Muscle layer of colon (tissue), 2 donors: ENCODE results near the gene HK2.
A peak's percentile ranks its signal among the peaks of the same experiment; 100 is the strongest.

ENCODE experiments used
- H3K27ac ChIP-seq: one replicate; pipeline ENCODE4 v1.7.0; 2013; ENCODE audit warnings: low read depth, mild to moderate bottlenecking, low read length, moderate library complexity
- H3K27me3 ChIP-seq, 2 donors: one replicate each; pipeline ENCODE4 v1.7.0; 2013; ENCODE audit warnings: low read length in 2 of 2, mild to moderate bottlenecking in 2 of 2; ENCODE audit not compliant: insufficient read depth in 2 of 2, control insufficient read depth in 1 of 2
- H3K36me3 ChIP-seq: one replicate; pipeline ENCODE4 v1.7.0; 2013; ENCODE audit warnings: mild to moderate bottlenecking, low read length; ENCODE audit not compliant: insufficient read depth
- H3K4me1 ChIP-seq: one replicate; pipeline ENCODE4 v1.7.0; 2013; ENCODE audit warnings: mild to moderate bottlenecking, low read length; ENCODE audit not compliant: insufficient read depth
- H3K4me3 ChIP-seq, 2 donors: one replicate each; pipeline ENCODE4 v1.7.0; 2013; ENCODE audit warnings: low read length in 2 of 2, low read depth in 1 of 2, mild to moderate bottlenecking in 1 of 2, moderate library complexity in 1 of 2
- H3K9ac ChIP-seq: one replicate; pipeline ENCODE4 v1.7.0; 2013; ENCODE audit warnings: low read length
- H3K9me3 ChIP-seq: one replicate; pipeline ENCODE4 v1.7.0; 2013; ENCODE audit warnings: mild to moderate bottlenecking, low read length
- donor health status: abdominal sarcoma.
- donor health status: Adenocarcinoma of cecum.

The HK2 gene

GRCh38 chr2:74836675-74837401, 2.9 kb downstream of the HK2 start:
- H3K4me1 ChIP-seq: no peaks in the 10 kb centered on the region
- H3K9ac ChIP-seq: no peak overlapping the region
- H3K36me3 ChIP-seq: no peaks in the 10 kb centered on the region
- no peak overlapping the region for H3K4me3 ChIP-seq
- peaks cover 9 to 22% of the 10 kb centered on the region in 2 donors for H3K27me3 ChIP-seq
- no peaks in the 10 kb centered on the region for H3K9me3 ChIP-seq
- no peak overlapping the region for H3K27ac ChIP-seq

- Histone ChIP-seq H3K4me3 (no peak overlapping the region), H3K9me3 (no peaks in the 10 kb centered on the region), H3K36me3 (no peaks in the 10 kb centered on the region), H3K27me3 (no peaks in the 10 kb centered on the region), H3K27ac (no peak overlapping the region), H3K9ac (no peak overlapping the region), H3K4me1 (peaks cover 25% of the 10 kb centered on the region)
Measured at GRCh38 chr2:74841641-74842040, 7.7 kb downstream of the HK2 start.

- Histone ChIP-seq H3K36me3 (no peaks in the 10 kb centered on the region), H3K9ac (no peak overlapping the region), H3K27me3 (no peaks in the 10 kb centered on the region), H3K9me3 (no peaks in the 10 kb centered on the region), H3K27ac (peak overlapping the region; percentile 4), H3K4me3 (no peak overlapping the region), H3K4me1 (peaks cover 25% of the 10 kb centered on the region)
Measured at GRCh38 chr2:74843433-74843832, 9.5 kb downstream of the HK2 start.

- peaks cover 25% of the 10 kb centered on the region for H3K4me1 ChIP-seq
Measured at GRCh38 chr2:74843899-74844298, 10.0 kb downstream of the HK2 start.

GRCh38 chr2:74844752-74845151, 10.8 kb downstream of the HK2 start:
- no peak overlapping the region for H3K27ac ChIP-seq
- no peak overlapping the region for H3K4me3 ChIP-seq
- no peaks in the 10 kb centered on the region for H3K27me3 ChIP-seq
- peaks cover 25% of the 10 kb centered on the region for H3K4me1 ChIP-seq
- H3K9me3 ChIP-seq: no peaks in the 10 kb centered on the region
- no peaks in the 10 kb centered on the region for H3K36me3 ChIP-seq
- H3K9ac ChIP-seq: no peak overlapping the region

More at GRCh38 chr2:74843899-74844298, 10.0 kb downstream of the HK2 start:
- H3K27me3 ChIP-seq: no peaks in the 10 kb centered on the region
- H3K36me3 ChIP-seq: no peaks in the 10 kb centered on the region
- H3K4me3 ChIP-seq: no peak overlapping the region
- no peaks in the 10 kb centered on the region for H3K9me3 ChIP-seq
- peak overlapping the region; percentile 4 for H3K27ac ChIP-seq
- no peak overlapping the region for H3K9ac ChIP-seq

GRCh38 chr2:74845217-74845751, 11.4 kb downstream of the HK2 start:
- Histone ChIP-seq H3K4me1 (peaks cover 25% of the 10 kb centered on the region), H3K36me3 (no peaks in the 10 kb centered on the region), H3K4me3 (no peak overlapping the region), H3K9me3 (no peaks in the 10 kb centered on the region), H3K9ac (no peak overlapping the region), H3K27me3 (no peaks in the 10 kb centered on the region), H3K27ac (no peak overlapping the region)

- H3K4me1 ChIP-seq: peaks cover 25% of the 10 kb centered on the region
- no peaks in the 10 kb centered on the region for H3K9me3 ChIP-seq
- no peaks in the 10 kb centered on the region for H3K27me3 ChIP-seq
- H3K4me3 ChIP-seq: no peak overlapping the region
- no peaks in the 10 kb centered on the region for H3K36me3 ChIP-seq
- no peak overlapping the region for H3K9ac ChIP-seq
- no peak overlapping the region for H3K27ac ChIP-seq
Measured at GRCh38 chr2:74845991-74846390, 12.1 kb downstream of the HK2 start.

GRCh38 chr2:74846481-74846880, 12.6 kb downstream of the HK2 start:
- H3K9me3 ChIP-seq: no peaks in the 10 kb centered on the region
- no peaks in the 10 kb centered on the region for H3K36me3 ChIP-seq
- no peak overlapping the region for H3K9ac ChIP-seq
- no peak overlapping the region for H3K27ac ChIP-seq
- peaks cover 25% of the 10 kb centered on the region for H3K4me1 ChIP-seq
- H3K27me3 ChIP-seq: no peaks in the 10 kb centered on the region
- H3K4me3 ChIP-seq: no peak overlapping the region

- Histone ChIP-seq H3K27ac (no peak overlapping the region), H3K36me3 (no peaks in the 10 kb centered on the region), H3K4me1 (peaks cover 25% of the 10 kb centered on the region), H3K27me3 (no peaks in the 10 kb centered on the region), H3K9ac (no peak overlapping the region), H3K9me3 (no peaks in the 10 kb centered on the region), H3K4me3 (no peak overlapping the region)
Measured at GRCh38 chr2:74847070-74847858, 13.3 kb downstream of the HK2 start.

GRCh38 chr2:74849228-74849892, 15.4 kb downstream of the HK2 start:
- Histone ChIP-seq H3K4me1 (peaks cover 17% of the 10 kb centered on the region), H3K4me3 (no peak overlapping the region), H3K27ac (no peak overlapping the region), H3K9ac (no peak overlapping the region), H3K27me3 (no peaks in the 10 kb centered on the region), H3K9me3 (no peaks in the 10 kb centered on the region), H3K36me3 (no peaks in the 10 kb centered on the region)

- H3K9ac ChIP-seq: no peak overlapping the region
- H3K4me3 ChIP-seq: no peak overlapping the region
- H3K9me3 ChIP-seq: no peaks in the 10 kb centered on the region
- peaks cover 4% of the 10 kb centered on the region for H3K4me1 ChIP-seq
- no peaks in the 10 kb centered on the region for H3K36me3 ChIP-seq
- H3K27ac ChIP-seq: no peak overlapping the region
- H3K27me3 ChIP-seq: no peaks in the 10 kb centered on the region
Measured at GRCh38 chr2:74850496-74851190, 16.7 kb downstream of the HK2 start.
